GM21367 (cell line): ENCODE data around the gene PIK3CD.
"Not testable (repeated sequence)": the region's sequence is repeated elsewhere in the genome, so short reads cannot be mapped to it uniquely, and the experiment has no call there.

Experiments
- ATAC-seq: cut with Tn5 transposase; IDR thresholded peaks from one replicate; pipeline ENCODE4 v1.9.1; 2021; ENCODE audit not compliant: unreplicated experiment

The PIK3CD gene

DNA sequence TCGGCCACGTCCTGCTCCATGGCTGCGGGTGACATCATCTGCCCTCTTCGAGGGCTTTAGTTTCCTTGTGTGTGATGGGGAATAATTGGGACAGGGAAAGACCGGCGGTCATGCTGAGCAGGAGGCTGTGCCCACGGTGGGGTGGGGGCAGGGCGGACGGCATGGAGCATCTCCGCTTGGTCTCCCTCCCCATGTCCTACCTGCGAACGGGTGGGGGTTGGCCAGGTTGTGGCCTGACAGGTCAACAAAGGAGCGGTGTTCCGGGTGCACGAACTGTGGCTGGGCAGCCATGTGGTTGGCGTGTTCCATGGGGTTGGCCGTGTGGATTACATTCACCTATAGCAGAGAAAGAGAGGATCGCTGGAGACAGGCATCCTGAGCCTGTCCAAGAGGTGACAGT lies 80.0 kb downstream of the PIK3CD start:
- ATAC-seq: no peak

DNA sequence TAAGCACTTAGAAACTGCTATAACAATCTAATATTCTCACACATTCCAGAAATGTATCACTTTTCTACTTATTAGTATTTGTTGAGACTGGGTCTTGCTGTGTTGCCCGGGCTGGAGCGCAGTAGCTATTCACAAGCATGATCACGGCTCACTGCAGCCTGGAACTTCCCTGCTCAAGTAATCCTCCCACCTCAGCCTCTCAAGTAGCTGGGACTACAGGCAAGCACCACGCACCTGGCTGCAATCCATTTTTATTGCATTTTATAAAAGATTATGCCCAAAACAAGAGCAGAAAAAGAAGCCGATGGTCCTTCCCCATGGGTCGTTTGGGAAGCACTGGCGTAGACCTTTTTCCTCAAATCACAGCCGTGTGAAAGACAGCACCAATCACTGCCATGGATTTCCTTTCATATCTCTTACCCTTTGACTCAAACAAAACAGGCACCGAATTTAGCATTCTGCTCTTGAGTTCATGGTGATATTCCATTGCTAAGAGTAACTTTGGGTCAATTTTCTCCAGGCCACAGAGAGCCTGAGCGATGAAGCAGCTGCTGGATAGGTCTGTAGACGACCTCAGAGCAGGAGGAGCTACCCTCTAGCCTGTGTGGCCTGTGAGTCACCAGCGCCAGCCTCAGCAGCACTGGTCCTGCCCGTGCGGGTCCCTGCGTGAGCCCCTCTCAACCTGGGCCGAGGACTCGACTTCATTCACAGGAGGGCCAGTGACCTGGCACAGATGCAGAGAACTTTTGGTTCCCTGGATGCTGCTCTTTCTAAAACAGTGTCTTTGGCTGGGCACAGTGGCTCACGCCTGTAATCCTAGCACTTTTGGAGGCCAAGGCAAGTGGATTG lies 80.8 kb downstream of the PIK3CD start:
- ATAC-seq: no peak

DNA sequence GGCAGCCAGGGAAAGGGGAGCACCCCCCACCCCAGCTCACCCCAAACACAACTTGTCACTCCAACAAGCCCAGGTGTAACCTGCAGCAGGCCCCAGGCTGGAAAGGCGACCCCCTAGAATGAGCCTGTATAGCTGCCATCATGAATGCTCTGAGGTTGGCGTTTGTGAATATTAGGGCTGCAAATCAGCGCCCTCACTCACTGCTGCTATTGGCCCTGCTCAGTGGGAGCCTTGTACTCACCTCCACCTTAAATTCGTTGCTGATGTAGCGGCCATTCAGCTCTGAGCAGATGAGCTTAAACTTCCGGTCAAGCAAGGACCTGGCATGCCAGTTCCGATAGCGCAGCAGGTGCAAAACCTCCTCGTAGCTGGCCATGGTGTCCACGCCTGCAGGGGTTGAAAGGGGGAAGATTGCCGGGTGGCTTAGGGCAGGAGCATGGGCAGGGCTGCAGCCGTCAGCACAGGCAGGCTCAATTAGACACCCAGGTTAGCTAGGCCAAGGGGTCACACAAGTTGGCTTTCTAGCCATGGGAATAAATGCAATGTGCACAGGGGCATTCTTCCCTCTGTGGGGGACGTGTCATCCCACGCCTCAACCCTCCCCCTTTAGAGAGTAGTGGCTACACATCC lies 81.7 kb downstream of the PIK3CD start:
- no peak for ATAC-seq

DNA sequence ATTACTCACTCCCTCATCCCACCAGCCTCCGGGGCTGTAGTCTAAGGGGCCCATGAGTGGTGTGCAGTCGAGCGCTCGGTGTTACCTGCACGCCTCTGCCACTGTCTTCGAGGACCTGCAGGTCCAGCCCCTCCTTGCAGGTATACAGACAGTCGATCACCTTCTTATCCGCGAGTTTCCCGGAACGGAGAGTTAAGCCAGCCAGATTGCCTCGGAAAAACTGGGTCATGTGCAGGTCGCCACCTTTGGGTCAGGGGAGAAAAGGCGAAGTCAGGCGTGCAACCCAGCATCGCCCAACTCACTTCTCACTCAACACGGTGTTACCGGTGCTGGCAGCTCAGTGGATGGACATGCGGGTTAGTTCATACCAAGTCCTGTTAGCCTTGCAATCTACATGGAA lies 84.3 kb downstream of the PIK3CD start:
- ATAC-seq: no peak

DNA sequence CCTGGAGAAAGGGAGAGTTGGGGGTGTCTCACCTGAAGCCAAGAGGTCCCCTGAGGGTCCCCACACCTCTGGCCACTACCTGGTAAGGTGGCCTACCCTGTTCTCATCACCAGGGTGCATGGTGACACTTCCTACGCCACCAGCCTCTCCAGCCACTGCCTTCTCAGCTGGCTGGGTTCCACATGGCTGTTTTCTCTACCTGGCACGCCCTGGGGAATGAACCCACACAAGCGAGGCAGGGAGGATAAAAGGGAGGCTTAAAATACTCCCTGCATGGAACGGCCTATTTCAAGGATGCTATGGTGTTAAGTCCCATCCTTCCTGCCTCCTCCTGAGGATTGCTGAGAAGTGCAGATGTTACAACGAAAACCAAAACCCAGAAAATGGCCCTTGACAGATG lies 84.7 kb downstream of the PIK3CD start:
- no peak for ATAC-seq

DNA sequence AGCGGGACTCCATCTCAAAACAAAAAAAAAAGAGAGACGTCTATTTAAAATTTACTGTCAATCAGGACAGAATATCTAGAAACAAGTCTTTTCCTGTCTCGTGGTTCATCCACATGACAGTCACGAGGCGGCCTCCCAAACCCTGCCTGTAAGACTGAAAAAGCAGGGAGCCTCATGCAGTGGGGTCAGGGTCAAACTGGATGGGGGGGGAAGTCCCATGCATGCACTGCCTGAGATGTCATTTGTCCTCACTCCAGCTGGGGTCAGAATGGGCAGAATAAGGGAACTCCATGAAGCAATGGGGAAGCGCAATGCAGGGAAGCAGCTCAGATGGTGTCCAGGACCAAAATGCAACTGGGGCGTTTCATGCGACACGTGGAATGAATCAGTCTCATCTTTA lies 85.5 kb downstream of the PIK3CD start:
- ATAC-seq: no peak

DNA sequence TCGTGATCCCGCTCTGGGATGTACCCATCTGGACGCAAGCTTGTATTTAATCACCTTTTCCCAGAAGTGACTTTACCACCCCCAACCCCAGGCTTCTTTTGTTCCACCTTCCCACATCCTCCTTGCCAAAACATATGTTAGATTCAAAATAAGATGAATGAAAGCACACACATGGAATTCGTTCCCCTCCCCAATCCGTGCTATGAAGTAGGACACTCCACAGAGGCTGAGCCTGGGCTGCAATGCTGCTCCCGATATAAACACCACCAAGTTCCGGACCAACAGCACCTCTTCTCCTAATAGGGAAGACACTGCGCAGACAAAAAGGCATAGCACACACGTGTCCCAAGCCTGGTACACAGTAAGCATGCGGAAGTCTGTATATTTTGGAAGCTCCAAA lies 86.1 kb downstream of the PIK3CD start:
- ATAC-seq: no peak

DNA sequence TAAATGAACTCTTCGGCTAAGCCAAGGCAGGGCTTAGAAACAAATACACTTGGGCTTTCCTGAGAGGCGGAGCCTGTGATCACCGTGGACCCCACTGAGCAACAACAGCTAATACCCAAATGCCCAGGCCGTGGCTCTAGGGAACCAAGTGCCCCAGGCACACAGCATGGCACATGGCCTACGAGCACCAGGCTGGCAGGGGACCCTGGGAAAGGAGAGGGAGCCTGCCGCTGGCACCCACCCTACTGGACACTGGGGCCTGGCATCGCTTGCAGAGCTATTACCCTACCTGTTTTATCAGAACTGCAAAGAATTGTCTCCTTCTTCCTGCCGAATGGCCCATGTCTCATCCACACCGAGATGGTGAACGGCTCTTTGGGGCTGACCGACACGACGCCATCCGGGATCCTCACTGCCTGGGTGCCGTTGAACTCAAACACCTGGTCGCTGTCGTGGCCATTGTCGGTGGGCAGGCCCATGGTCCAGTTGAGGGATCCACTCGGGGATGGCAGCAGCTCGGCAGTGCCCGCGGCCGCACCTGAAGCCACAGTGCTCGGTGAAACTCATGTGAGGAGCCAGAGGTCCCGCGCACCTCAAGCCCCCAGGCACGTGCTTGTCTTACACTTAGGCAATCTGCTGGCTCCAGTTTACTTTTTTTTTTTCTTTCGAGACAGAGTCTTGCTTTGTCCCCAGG lies 92.7 kb downstream of the PIK3CD start:
- ATAC-seq: no peak

DNA sequence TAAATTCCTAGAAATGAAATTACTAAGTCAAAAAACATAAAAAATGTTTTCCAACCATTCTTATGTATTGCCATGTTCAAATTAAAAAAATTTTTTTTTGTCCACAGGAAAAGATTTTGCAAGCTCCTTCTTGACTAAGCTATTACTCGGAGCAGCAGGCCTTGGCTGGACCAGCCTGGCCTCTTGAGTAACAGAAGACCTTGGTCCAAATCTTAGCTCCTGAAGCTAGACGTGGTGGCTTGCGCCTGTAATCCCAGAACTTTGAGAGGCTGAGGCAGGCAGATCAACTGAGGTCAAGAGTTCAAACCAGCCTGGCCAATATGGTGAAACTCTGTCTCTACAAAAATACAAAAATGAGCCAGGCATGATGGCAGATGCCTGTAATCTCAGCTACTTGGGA lies 94.7 kb downstream of the PIK3CD start:
- no peak for ATAC-seq

DNA sequence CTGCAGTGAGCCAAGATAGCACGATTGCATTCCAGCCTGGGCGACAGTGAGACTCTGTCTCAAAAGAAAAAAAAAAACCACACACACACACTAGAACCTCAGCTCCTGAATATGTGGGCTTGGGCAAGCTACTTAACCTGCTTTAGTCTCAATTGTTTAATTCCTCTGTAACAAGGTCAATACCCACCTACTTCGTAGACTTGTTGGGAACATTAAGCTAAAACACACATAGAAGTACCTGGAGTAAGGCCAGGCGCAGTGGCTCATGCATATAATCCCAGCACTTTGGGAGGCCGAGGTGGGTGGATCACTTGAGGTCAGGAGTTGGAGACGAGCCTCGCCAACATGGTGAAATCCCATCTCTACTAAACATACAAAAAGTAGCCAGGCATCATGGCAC lies 95.1 kb downstream of the PIK3CD start:
- ATAC-seq: no peak

DNA sequence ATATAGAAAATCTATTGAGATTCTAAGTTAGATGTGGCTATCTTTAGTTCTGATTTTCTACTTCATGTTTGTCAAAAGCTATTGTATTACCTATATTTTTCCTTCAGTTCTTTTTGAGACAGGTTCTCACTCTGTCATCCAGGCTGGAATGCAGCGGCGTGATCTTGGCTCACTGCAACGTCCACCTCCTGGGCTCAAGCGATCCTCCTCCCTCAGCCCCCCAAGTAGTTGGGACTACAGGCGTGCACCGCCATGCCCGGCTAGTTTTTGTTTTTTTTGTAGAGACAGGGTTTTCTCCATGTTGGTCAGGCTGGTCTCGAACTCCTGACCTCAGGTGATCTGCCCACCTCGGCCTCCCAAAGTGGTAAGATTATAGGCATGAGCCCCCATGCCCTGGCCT lies 96.9 kb downstream of the PIK3CD start:
- not testable (repeated sequence) for ATAC-seq

DNA sequence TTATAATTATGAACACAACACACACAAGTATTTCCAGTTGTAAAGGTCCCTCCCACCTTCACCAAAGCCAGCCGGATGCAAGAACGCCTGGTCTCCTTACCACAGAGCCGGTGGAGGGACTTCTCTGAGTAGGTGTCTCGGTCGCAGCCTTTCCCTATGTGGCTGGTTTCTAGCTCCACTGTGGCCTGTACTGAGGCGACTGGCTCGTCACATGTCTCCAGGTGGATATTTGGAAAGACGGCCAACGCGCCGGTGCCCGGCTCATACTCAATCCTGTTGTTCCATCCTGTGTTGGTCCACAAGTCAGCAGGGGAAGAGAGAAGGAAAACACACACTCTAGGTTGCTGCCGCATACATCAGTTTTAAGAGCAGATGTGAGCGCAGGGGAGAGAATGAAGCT lies 97.8 kb downstream of the PIK3CD start:
- ATAC-seq: no peak

DNA sequence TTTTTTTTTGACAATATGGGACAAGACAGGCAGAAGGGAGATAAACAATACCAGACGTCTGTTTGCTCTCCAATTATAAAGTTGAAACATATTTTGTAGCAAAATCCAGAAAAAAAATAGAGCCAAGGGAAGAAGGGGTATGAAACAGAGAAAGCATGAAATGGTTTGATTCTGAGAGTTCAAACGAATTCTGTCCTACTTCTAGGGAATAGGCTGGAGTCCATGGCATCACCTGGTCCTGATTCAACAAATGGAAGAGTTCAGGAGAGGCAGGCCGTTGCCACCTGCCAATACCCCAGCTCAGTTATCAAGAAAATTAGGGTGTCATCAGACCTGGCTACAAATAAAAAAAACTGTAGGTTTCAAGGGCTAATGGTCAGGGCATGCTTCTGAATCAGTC lies 100.4 kb downstream of the PIK3CD start:
- ATAC-seq: no peak

DNA sequence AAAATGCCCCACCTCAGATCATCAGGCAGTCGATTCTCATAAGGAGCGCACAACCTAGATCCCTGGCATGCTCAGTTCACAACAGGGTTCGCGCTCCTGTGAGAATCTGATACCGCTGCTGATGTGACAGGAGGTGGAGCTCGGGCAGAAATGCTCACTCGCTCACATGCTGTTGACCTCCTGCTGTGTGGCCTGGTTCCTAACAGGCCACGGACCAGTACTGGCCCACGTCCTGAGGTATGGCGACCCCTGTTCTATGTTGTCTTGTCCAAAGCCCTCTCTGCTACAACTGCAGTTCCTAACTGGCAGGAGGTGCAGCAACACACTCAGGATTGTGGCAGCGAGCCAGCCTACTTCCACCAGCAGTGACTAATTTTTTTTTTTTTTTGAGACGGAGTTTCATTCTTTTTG lies 101.6 kb downstream of the PIK3CD start:
- no peak for ATAC-seq

DNA sequence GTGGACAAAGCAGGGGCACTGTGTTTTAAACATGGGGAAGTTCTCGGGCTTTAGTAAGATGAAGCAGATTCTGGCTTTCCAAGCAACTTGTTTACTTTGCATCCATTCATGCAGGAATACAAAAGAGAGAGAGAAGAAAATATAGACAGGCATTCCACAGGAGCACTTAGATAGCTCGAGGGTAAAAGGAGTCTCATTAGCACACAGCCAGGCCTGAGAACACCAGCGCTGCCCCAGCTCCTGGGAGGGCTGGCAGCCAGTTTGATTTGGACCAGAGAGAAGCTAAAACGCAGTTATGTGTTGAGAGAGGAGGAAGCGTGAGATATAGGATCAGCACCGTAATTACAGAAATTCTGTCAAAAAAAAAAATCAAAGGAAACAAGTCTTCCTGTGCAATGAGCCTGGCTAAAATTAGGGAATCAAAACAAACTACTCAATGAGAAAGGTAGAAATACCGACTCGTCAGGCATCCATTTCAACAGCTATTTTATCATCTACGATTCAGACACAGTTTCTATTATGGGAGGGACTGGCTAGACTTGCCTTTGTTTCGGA lies 104.0 kb downstream of the PIK3CD start:
- no peak for ATAC-seq

DNA sequence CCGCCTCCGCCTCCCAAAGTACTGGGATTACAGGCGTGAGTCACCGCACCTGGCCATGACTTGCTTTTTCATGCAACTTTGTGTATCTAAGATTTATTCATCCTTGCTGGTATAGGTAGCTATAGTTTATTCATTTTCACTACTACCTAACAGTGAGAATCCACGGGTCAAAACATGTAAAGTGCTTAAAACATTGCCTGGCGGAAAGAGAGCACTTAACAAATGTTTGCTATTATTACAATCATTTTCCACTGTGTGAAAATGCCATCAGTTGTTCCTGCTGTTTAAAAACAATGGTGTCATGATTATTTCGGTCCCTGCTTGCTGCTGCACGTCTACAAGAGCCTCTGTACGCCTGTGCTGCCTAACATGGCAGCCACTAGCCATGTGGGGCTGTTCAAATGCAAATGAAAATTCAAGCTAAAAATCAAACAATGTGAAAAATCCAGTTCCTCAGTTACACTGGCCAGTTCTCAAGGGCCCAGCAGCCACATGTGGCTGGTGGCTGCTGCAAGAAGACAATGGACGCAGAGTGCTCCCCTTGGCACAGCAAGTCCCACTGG lies 107.1 kb downstream of the PIK3CD start:
- no peak for ATAC-seq

DNA sequence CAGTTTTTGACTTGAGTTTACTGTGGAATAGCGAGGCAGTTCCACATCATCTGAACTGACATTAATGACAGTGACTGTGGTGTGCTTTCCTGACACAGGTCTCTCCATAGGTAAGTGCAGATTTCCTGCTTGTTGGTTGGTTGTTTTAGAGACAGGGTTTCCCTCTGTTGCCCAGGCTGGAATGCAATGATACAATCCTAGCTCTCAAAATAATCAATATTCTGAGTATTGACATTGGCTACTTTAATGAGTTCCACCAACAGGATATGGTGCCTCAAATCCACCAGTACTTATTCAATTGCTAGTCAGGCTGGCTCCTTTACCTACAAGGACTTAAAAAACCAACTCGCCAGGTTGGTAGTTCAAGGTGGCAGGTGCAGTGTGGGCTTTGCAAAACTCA lies 108.4 kb downstream of the PIK3CD start:
- ATAC-seq: no peak

DNA sequence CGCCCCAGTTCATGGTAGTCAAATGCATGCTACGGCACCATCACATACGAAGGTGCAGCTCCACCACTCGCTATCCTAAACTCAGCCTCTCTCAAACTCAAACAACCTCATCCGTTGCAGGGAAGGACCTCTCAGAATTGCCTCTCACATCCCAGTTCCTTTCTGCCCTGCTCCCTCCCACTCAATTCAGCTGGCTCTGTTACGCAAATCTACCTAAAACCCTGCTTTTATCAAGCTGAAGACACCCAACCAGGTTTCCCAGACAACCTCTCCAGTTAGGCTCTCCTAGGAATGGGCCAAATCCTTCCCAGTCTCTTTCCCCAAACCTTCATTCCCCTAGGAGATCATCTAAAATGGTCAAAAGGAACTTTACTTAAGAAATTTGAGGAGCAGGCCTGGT lies 109.3 kb downstream of the PIK3CD start:
- ATAC-seq: no peak

DNA sequence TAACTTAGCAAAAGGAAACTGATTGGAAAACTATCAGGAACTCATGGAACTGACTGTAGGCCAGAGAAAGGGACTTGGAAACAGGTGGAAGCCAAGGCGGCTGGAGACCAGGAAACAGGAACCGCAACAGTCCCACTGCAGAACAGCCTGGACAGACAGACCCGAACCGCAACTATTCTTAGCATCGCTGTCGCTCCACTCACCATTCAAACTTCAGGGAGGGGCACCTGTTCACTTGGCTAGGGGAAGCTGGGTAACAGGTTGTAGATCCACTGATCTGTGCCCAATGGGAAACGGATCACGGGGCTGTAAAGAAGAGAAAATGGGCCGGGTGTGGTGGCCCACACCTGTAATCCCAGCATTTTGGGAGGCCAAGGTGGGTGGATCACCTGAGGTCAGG lies 110.3 kb downstream of the PIK3CD start:
- ATAC-seq: no peak

DNA sequence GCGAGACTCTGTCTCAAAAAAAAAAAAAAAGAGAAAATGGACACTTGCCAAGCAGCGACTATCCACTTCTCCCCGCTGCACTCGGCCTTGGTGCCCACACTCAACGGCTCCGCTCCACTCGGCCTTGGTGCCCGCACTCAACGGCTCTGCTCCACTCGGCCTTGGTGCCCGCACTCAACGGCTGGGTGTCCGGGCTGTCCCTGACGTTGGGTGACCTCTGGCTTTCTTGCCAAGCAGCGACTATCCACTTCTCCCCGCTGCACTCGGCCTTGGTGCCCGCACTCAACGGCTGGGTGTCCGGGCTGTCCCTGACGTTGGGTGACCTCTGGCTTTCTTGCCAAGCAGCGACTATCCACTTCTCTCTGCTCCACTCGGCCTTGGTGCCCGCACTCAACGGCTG lies 110.9 kb downstream of the PIK3CD start:
- ATAC-seq: not testable (repeated sequence)

DNA sequence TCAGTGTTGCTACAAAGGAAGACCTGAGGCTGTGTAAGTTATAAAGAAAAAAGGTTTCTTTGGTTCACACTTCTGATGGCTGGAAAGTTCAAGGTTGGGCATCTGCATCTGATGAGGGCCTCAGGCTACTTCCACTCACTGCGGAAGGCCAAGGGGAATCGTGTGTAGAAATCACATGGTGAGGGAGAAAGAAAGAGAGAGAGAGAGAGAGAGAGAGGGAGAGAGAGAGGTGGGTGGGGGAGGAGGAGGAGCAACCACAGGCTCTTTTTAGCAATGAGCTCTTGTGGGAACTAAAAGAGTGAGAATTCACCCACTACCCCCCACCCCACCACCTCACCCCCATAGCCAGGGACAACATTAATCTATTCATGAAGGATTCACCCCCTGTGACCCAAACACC lies 112.4 kb downstream of the PIK3CD start:
- no peak for ATAC-seq

DNA sequence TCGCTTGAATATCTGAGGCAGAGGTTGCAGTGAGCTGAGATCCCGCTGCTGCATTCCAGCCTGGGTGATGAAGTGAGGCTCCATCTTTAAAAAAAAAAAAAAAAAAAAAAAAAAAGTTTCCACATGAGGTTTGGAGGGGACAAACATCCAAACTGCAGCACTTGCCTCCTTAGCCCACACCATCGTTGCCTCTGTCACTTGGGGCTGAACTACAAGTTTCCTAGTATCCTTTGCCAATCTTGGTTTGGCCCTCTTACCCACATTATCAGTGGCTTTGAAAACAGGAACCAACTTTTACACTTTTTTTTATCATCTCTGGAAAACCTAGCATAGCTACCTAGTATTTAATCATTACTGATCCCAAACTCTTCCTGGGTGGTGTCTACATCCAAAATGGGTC lies 113.0 kb downstream of the PIK3CD start:
- no peak for ATAC-seq
